Daoy (cell line): Measurements from ENCODE around the gene SLC25A13. TPM values are rescaled to one million over a fixed set of nuclear protein-coding genes. Genes with fewer than 3 reads are reported as not detected.
A peak's percentile ranks its signal among the peaks of the same experiment; 100 is the strongest.

Experiments used
- DNase-seq: peaks from one replicate; pipeline ENCODE4 v3.0.0-alpha.2; 2015; ENCODE audit warnings: low read depth
- total RNA-seq: library from RNA; depleted of rRNA; stranded (reverse); fragments of >200 nt; shearing (Covaris generic); gene quantifications from 2 replicates; pipeline ENCODE4 v1.2.3, GENCODE V29; 2014

SLC25A13 gene
- total RNA-seq, 1 experiment from 2014 or later, result 36.2 TPM

GRCh38 chr7:96322847-96323461 is 1.1 kb upstream of the SLC25A13 start:
- DNase-seq, result no peak

GRCh38 chr7:96322373-96322695 is 436 bp upstream of the SLC25A13 start:
- DNase-seq, result no peak

GRCh38 chr7:96321031-96321657 is 754 bp downstream of the SLC25A13 start:
- peak; percentile 82 for DNase-seq

- DNase-seq, result no peak
Observed at GRCh38 chr7:96320442-96320841, 1.5 kb downstream of the SLC25A13 start.

GRCh38 chr7:96319439-96319838 is 2.5 kb downstream of the SLC25A13 start:
- DNase-seq, result no peak

- no peak for DNase-seq
Observed at GRCh38 chr7:96316949-96317348, 4.9 kb downstream of the SLC25A13 start.

- DNase-seq, result no peak
Observed at GRCh38 chr7:96315125-96315512, 6.8 kb downstream of the SLC25A13 start.

GRCh38 chr7:96314402-96315124 is 7.3 kb downstream of the SLC25A13 start:
- DNase-seq, result peak; percentile 32

GRCh38 chr7:96313940-96314339 is 8.0 kb downstream of the SLC25A13 start:
- DNase-seq, result no peak

- no peak for DNase-seq
Observed at GRCh38 chr7:96312502-96312901, 9.4 kb downstream of the SLC25A13 start.

- DNase-seq, result no peak
Observed at GRCh38 chr7:96311967-96312366, 9.9 kb downstream of the SLC25A13 start.

- DNase-seq, result no peak
Observed at GRCh38 chr7:96310110-96310509, 11.8 kb downstream of the SLC25A13 start.

- no peak for DNase-seq
Observed at GRCh38 chr7:96308950-96309263, 13.0 kb downstream of the SLC25A13 start.

GRCh38 chr7:96308253-96308949 is 13.5 kb downstream of the SLC25A13 start:
- no peak for DNase-seq

- no peak for DNase-seq
Observed at GRCh38 chr7:96306385-96307125, 15.3 kb downstream of the SLC25A13 start.

- DNase-seq, result no peak
Observed at GRCh38 chr7:96305915-96306314, 16.0 kb downstream of the SLC25A13 start.

GRCh38 chr7:96304573-96304972 is 17.3 kb downstream of the SLC25A13 start:
- DNase-seq, result peak; percentile 46

GRCh38 chr7:96303686-96304443 is 18.0 kb downstream of the SLC25A13 start:
- DNase-seq, result peak; percentile 70

- DNase-seq, result peak; percentile 64
Observed at GRCh38 chr7:96303105-96303685, 18.7 kb downstream of the SLC25A13 start.

GRCh38 chr7:96300986-96301385 is 20.9 kb downstream of the SLC25A13 start:
- no peak for DNase-seq

GRCh38 chr7:96300502-96300901 is 21.4 kb downstream of the SLC25A13 start:
- DNase-seq, result peak; percentile 7
